Loucy (cell line): ENCODE data around the gene MLIP.

Source experiments
- H2AFZ ChIP-seq: fragments of 200-600 bp; sonication (generic); 2 replicates; pipeline ENCODE4 v1.6.0; 2016; ENCODE audit warnings: antibody characterized with exemption, mild to moderate bottlenecking, low read length, moderate library complexity
- H3F3A ChIP-seq: fragments of 200-600 bp; 2 replicates; pipeline ENCODE4 v1.6.0; 2016; ENCODE audit warnings: antibody characterized with exemption, low read depth, mild to moderate bottlenecking
- H3K27me3 ChIP-seq: fragments of 200-600 bp; sonication (generic); 2 replicates; pipeline ENCODE4 v1.6.1; 2014; ENCODE audit warnings: low read length, mild to moderate bottlenecking; ENCODE audit not compliant: insufficient read depth, poor library complexity, severe bottlenecking
- H3K36me3 ChIP-seq: fragments of 200-600 bp; sonication (generic); 2 replicates; pipeline ENCODE4 v1.6.1; 2016; ENCODE audit warnings: low read length; ENCODE audit not compliant: insufficient read depth
- H3K4me1 ChIP-seq: fragments of 200-600 bp; sonication (generic); 2 replicates; pipeline ENCODE4 v1.5.1; 2014; ENCODE audit warnings: low read length, mild to moderate bottlenecking; ENCODE audit not compliant: insufficient read depth, poor library complexity, severe bottlenecking
- H3K4me2 ChIP-seq: fragments of 200-600 bp; sonication (generic); 2 replicates; pipeline ENCODE4 v1.6.0; 2014; ENCODE audit warnings: antibody characterized with exemption, low read length, low read depth, mild to moderate bottlenecking; ENCODE audit not compliant: poor library complexity, severe bottlenecking
- H3K4me3 ChIP-seq: fragments of 200-600 bp; sonication (generic); 2 replicates; pipeline ENCODE4 v1.5.1; 2014; ENCODE audit warnings: low read length, mild to moderate bottlenecking, mixed read lengths; ENCODE audit not compliant: poor library complexity, severe bottlenecking
- H3K79me2 ChIP-seq: fragments of 200-600 bp; sonication (generic); 2 replicates; pipeline ENCODE4 v1.6.1; 2014; ENCODE audit warnings: low read length; ENCODE audit not compliant: insufficient read depth
- H3K9ac ChIP-seq: fragments of 200-600 bp; sonication (generic); 2 replicates; pipeline ENCODE4 v1.6.0; 2014; ENCODE audit warnings: mild to moderate bottlenecking, low read depth, low read length, moderate library complexity; ENCODE audit not compliant: poor library complexity, severe bottlenecking
- H3K9me2 ChIP-seq: fragments of 200-600 bp; sonication (generic); replicated peaks from 2 replicates; pipeline ENCODE4 v1.6.1; 2016; ENCODE audit warnings: low read depth, low read length, mixed read lengths
- H3K9me3 ChIP-seq: fragments of 200-600 bp; sonication (generic); 2 replicates; pipeline ENCODE4 v1.6.1; 2014; ENCODE audit warnings: mild to moderate bottlenecking, antibody characterized with exemption, low read length, low read depth; ENCODE audit not compliant: insufficient read depth
- H4K20me1 ChIP-seq: fragments of 200-600 bp; sonication (generic); 2 replicates; pipeline ENCODE4 v1.6.0; 2014; ENCODE audit warnings: antibody characterized with exemption, low read length, mild to moderate bottlenecking; ENCODE audit not compliant: insufficient read depth, poor library complexity, severe bottlenecking
- EZH2phosphoT487 ChIP-seq: fragments of 200-600 bp; IDR thresholded peaks from 2 replicates; pipeline ENCODE4 v1.6.1; 2018; ENCODE audit warnings: antibody characterized with exemption, mild to moderate bottlenecking, moderate library complexity, borderline replicate concordance
- TF ChIP-seq, protein P1 (sequence below): fragments of 200-600 bp; sonication (generic); conservative IDR thresholded peaks from 2 replicates; pipeline ENCODE4 v1.5.1; 2014; ENCODE audit warnings: mild to moderate bottlenecking, antibody characterized with exemption, low read length

Gene MLIP

DNA sequence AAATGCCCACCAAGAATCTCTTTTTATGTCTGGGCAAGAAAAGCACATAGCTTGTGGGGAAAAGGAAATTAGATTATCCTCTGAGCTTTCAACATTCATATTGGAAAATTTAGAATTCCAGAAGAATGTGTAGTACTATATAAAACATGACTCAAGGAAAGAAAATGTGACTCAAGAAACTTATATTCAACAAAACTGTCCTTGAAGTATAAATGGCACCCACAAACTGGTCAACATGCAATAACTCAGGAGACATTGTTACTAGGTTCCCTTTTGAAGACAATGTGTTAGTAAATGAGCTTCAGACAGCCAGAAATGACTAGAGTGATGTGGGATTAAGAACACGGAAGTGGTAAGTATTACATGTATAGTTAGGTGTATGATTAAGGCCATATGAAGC is 170.9 kb downstream of the MLIP start:
- H2AFZ ChIP-seq = no peak overlapping the region; the same call in 1 of the 2 replicates
- H3K27me3 ChIP-seq = no peaks in the 10 kb centered on the region
- no peaks in the 10 kb centered on the region for H4K20me1 ChIP-seq
- peaks cover 15% of the 10 kb centered on the region for H3K9me3 ChIP-seq
- no peak overlapping the region for H3K9ac ChIP-seq
- H3K36me3 ChIP-seq = no peaks in the 10 kb centered on the region
- peaks cover 9% of the 10 kb centered on the region for H3K4me1 ChIP-seq
- TF ChIP-seq EZH2phosphoT487 = no peak
- TF ChIP-seq, protein P1, sequence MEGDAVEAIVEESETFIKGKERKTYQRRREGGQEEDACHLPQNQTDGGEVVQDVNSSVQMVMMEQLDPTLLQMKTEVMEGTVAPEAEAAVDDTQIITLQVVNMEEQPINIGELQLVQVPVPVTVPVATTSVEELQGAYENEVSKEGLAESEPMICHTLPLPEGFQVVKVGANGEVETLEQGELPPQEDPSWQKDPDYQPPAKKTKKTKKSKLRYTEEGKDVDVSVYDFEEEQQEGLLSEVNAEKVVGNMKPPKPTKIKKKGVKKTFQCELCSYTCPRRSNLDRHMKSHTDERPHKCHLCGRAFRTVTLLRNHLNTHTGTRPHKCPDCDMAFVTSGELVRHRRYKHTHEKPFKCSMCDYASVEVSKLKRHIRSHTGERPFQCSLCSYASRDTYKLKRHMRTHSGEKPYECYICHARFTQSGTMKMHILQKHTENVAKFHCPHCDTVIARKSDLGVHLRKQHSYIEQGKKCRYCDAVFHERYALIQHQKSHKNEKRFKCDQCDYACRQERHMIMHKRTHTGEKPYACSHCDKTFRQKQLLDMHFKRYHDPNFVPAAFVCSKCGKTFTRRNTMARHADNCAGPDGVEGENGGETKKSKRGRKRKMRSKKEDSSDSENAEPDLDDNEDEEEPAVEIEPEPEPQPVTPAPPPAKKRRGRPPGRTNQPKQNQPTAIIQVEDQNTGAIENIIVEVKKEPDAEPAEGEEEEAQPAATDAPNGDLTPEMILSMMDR = no peak
- no peak overlapping the region for H3K4me3 ChIP-seq
- H3K79me2 ChIP-seq = no peaks in the 10 kb centered on the region
- H3K4me2 ChIP-seq = no peak overlapping the region
- no peaks in the 10 kb centered on the region for H3K9me2 ChIP-seq
- H3F3A ChIP-seq = no peaks in the 10 kb centered on the region

DNA sequence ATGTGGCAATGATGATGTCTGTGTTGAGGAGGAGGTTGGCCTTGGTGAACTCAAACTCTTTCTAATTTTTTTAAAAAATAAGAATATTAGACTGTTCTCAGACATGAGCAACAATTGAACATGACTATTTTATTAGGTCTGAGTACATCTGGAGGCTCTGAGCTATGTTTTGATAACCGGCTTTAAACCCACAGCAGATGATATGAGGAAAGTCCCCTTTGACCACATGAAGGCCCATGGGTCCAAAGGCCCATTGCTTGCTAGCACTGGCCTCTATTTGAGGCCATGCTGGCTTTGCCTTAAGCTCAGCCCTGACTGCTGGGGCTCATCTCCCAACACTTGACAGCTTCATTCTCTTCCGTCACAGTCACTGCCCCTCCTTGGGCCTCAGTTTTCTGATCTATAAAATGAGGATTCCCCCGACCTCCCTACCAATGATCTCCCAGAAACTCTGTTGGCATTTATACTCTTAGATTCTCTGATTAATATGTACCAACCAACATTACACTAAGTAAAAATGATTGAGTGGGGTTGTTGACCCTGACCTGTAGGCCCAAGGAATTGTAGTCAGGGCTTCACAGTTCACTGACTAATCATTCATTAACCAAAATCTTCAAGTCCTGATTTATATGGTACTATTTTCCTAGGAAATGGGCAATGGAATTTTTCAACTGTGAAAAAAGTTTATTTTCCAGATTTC is 173.1 kb downstream of the MLIP start:
- Histone ChIP-seq H3K4me1 (peaks cover 9% of the 10 kb centered on the region), H3K9me2 (no peaks in the 10 kb centered on the region), H4K20me1 (no peaks in the 10 kb centered on the region), H3K36me3 (no peaks in the 10 kb centered on the region), H3K79me2 (no peaks in the 10 kb centered on the region), H3K27me3 (no peaks in the 10 kb centered on the region), H3K4me3 (no peak overlapping the region), H3K9me3 (0 out of 2 replicates have a peak, but pooled peaks cover 4% of the 10 kb centered on the region), H2AFZ (no peak overlapping the region), H3F3A (no peaks in the 10 kb centered on the region), H3K4me2 (no peak overlapping the region), H3K9ac (no peak overlapping the region)
- TF ChIP-seq EZH2phosphoT487 = no peak
- TF ChIP-seq, protein P1 = no peak

DNA sequence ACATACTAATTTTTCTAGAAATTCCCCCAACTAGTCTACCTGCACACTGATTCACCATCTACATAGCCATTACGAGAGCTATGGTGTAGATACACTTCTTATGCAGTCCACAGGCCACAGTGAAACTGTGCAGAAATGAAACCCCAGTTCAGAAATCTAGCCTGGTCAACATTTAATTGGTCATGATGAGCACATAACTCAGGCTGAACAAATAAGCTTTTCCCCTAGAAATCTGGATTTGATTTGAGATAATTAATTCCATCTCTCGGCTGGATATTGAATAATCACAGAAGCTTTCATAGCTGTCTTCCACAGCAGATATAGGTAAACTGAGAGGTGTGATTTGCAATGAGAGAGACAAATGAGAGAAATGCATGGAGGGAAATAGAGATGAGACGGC is 174.4 kb downstream of the MLIP start:
- no peak overlapping the region for H3K9ac ChIP-seq
- H3K36me3 ChIP-seq = no peaks in the 10 kb centered on the region
- no peaks in the 10 kb centered on the region for H3K27me3 ChIP-seq
- H3K4me1 ChIP-seq = peaks cover 11% of the 10 kb centered on the region
- no peaks in the 10 kb centered on the region for H3K79me2 ChIP-seq
- no peaks in the 10 kb centered on the region for H4K20me1 ChIP-seq
- H3F3A ChIP-seq = no peaks in the 10 kb centered on the region
- TF ChIP-seq, protein P1 = no peak
- no peak for TF ChIP-seq EZH2phosphoT487
- no peak overlapping the region for H3K4me3 ChIP-seq
- no peaks in the 10 kb centered on the region for H3K9me3 ChIP-seq
- no peaks in the 10 kb centered on the region for H3K9me2 ChIP-seq
- H3K4me2 ChIP-seq = no peak overlapping the region
- H2AFZ ChIP-seq = no peak overlapping the region
